Natural killer cell (primary cell): ENCODE measurements around the gene RALGPS1. TPM values are rescaled to one million over a fixed set of nuclear protein-coding genes. Genes with fewer than 3 reads are reported as not detected.

Experiments used
- ATAC-seq, 3 donors: fragments of 150-1000 bp in 2 of 3; fragments of 200-7000 bp in 1 of 3; cut with Tn5 transposase; 1 replicate in 1 of 3; 2 replicates in 2 of 3; pipeline ENCODE4 v1.10.0; 2021; ENCODE audit warnings: mild to moderate bottlenecking in 2 of 3, moderate library complexity in 2 of 3
- DNase-seq, 2 donors: peaks; one replicate each; pipeline versions ENCODE4 v3.0.0 to v3.0.0-alpha.2; 2013 to 2021; ENCODE audit warnings: mixed read lengths in 1 of 2
- H3K27ac ChIP-seq: one replicate; pipeline ENCODE4 v1.5.1; 2013; ENCODE audit warnings: mild to moderate bottlenecking, low read length
- H3K27me3 ChIP-seq: one replicate; pipeline ENCODE4 v1.6.1; 2013; ENCODE audit warnings: low read length; ENCODE audit not compliant: control insufficient read depth, insufficient read depth
- H3K36me3 ChIP-seq: one replicate; pipeline ENCODE4 v1.6.1; 2013; ENCODE audit warnings: low read length; ENCODE audit not compliant: control insufficient read depth, insufficient read depth
- H3K4me1 ChIP-seq: one replicate; pipeline ENCODE4 v1.6.1; 2013; ENCODE audit warnings: low read length; ENCODE audit not compliant: control insufficient read depth, insufficient read depth
- H3K4me3 ChIP-seq: one replicate; pipeline ENCODE4 v1.5.1; 2013; ENCODE audit warnings: low read length
- H3K9me3 ChIP-seq: one replicate; pipeline ENCODE4 v1.6.1; 2013; ENCODE audit warnings: low read length; ENCODE audit not compliant: control insufficient read depth, insufficient read depth
- H3K27ac Mint-ChIP-seq, 2 donors: one replicate each; pipeline ENCODE4 v1.8.0; 2022; ENCODE audit warnings: mild to moderate bottlenecking in 2 of 2, mixed read lengths in 2 of 2, moderate library complexity in 1 of 2
- H3K27me3 Mint-ChIP-seq, 2 donors: one replicate each; pipeline ENCODE4 v1.8.0; 2022; ENCODE audit warnings: low read depth in 2 of 2, mixed read lengths in 2 of 2
- H3K36me3 Mint-ChIP-seq: one replicate; pipeline ENCODE4 v1.8.0; 2022; ENCODE audit warnings: mixed read lengths
- H3K4me1 Mint-ChIP-seq, 2 donors: one replicate each; pipeline ENCODE4 v1.8.0; 2022; ENCODE audit warnings: mixed read lengths in 2 of 2
- H3K4me3 Mint-ChIP-seq: one replicate; pipeline ENCODE4 v1.8.0; 2022; ENCODE audit warnings: mild to moderate bottlenecking, moderate library complexity, mixed read lengths
- H3K9me3 Mint-ChIP-seq, 2 donors: one replicate each; pipeline ENCODE4 v1.8.0; 2022; ENCODE audit warnings: mixed read lengths in 2 of 2
- WGBS: methylation state at CpG from one replicate; pipeline ENCODE4 v1.1.7; 2013; ENCODE audit warnings: missing lambda C conversion rate; ENCODE audit not compliant: insufficient coverage; 5-methylcytosine and 5-hydroxymethylcytosine counted together
- intact Hi-C: fragments of 100-400 bp; cut with micrococcal nuclease; formaldehyde crosslinking; loops from one replicate; pipeline ENCODE4 v1.14.2; 2022
- total RNA-seq, 4 donors: library from RNA; stranded (reverse); fragments of 120-200 nt in 1 of 4; gene quantifications; one replicate each; pipeline versions ENCODE4 v1.2.3 to v1.2.4, GENCODE V29; 2013 to 2022
- TF ChIP-seq, protein P1 (sequence below): fragments of 200-600 bp; IDR thresholded peaks from one replicate; pipeline ENCODE4 v1.8.0; 2022; ENCODE audit warnings: antibody characterized with exemption

Gene RALGPS1
- total RNA-seq, 3 donors from 2014 or later (not counting 1 experiment from before 2014, with no cell fraction given): 11.9 to 21.2 (median 13.2) TPM

DNA sequence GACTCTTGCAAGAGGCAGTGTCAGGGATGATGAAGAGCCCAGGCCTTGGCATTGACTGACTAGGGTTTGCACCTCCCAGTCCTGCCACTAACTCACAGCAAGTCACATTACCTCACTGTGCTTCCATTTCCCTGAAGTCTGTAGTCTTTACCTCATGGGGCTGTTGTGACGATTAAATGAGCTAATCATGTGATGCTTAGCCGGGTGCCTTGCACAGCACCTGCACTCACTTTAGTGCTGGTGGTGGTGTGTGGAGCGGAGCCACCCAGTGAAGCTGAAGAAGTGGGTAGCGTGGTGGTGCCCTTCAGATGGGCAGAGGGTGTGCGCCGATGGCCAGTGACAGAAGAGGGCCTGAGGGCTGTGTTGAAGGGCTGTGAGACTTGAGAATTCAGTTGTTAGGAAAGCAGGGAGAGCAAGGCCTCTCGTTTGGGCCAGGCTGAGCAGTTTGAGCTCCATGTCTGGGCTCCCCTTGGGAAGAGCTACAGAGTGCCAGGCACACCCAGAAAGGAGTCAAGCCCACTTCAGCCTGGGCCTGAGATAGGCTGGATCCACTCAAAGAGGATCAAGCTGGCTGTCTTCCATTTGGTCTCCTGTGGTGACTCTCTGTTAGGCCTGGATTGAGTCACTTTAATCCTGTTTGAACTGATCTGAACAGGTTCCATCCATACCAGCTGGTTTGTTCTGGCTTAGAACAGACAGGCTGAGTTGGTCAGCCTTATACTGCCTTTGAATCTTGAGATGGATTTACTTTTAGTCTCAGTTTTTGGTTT is 42.5 kb downstream of the RALGPS1 start:
- H3K36me3 ChIP-seq: no peaks in the 10 kb centered on the region
- WGBS: 89% methylated on average over 7 of the region's 7 CpGs
- no peaks in the 10 kb centered on the region for H3K4me1 Mint-ChIP-seq

DNA sequence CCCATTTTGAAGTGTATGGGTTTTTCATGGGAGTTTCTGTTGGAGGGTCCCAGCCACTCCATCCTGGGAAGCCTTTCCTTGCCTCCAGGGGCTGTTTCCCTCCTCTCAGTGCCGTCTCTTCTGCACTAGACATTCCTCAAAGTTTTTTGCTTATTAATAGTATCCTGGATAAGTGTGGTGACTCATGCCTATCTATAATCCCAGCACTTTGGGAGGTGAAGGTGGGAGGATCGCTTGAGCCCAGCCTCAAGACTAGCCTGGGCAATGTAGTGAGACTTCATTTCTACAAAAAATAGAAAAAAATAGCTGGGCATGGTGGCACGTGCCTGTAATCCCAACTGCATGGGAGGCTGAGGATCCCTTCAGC is 43.1 kb downstream of the RALGPS1 start:
- intact Hi-C loops: no loop called here
- DNase-seq (no peak), ATAC-seq (no peak)
- H3K9me3 ChIP-seq: no peaks in the 10 kb centered on the region
- no peak overlapping the region for H3K27ac ChIP-seq
- Mint-ChIP-seq H3K4me3 (no peak overlapping the region), H3K27me3 (peaks cover 0 to 6% of the 10 kb centered on the region in 2 donors), H3K9me3 (no peaks in the 10 kb centered on the region), H3K36me3 (no peaks in the 10 kb centered on the region), H3K27ac (no peak overlapping the region), H3K4me1 (no peaks in the 10 kb centered on the region)
- no peaks in the 10 kb centered on the region for H3K4me1 ChIP-seq
- no peaks in the 10 kb centered on the region for H3K36me3 ChIP-seq
- no peaks in the 10 kb centered on the region for H3K27me3 ChIP-seq
- no peak overlapping the region for H3K4me3 ChIP-seq
- TF ChIP-seq, protein P1, sequence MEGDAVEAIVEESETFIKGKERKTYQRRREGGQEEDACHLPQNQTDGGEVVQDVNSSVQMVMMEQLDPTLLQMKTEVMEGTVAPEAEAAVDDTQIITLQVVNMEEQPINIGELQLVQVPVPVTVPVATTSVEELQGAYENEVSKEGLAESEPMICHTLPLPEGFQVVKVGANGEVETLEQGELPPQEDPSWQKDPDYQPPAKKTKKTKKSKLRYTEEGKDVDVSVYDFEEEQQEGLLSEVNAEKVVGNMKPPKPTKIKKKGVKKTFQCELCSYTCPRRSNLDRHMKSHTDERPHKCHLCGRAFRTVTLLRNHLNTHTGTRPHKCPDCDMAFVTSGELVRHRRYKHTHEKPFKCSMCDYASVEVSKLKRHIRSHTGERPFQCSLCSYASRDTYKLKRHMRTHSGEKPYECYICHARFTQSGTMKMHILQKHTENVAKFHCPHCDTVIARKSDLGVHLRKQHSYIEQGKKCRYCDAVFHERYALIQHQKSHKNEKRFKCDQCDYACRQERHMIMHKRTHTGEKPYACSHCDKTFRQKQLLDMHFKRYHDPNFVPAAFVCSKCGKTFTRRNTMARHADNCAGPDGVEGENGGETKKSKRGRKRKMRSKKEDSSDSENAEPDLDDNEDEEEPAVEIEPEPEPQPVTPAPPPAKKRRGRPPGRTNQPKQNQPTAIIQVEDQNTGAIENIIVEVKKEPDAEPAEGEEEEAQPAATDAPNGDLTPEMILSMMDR: no peak
- 88% methylated on average over 1 of the region's 3 CpGs for WGBS

More for the DNA sequence above, 42.5 kb downstream of the RALGPS1 start:
- H3K27me3 ChIP-seq: no peaks in the 10 kb centered on the region
- no peak for DNase-seq
- H3K9me3 Mint-ChIP-seq: no peaks in the 10 kb centered on the region
- H3K27me3 Mint-ChIP-seq: peaks cover 0 to 9% of the 10 kb centered on the region in 2 donors
- H3K4me3 Mint-ChIP-seq: no peak overlapping the region
- TF ChIP-seq, protein P1: no peak
- intact Hi-C loops: no loop called here
- H3K27ac ChIP-seq: no peak overlapping the region
- no peak for ATAC-seq
- no peaks in the 10 kb centered on the region for H3K4me1 ChIP-seq
- no peaks in the 10 kb centered on the region for H3K9me3 ChIP-seq
- no peaks in the 10 kb centered on the region for H3K36me3 Mint-ChIP-seq
- no peak overlapping the region for H3K27ac Mint-ChIP-seq
- no peak overlapping the region for H3K4me3 ChIP-seq

DNA sequence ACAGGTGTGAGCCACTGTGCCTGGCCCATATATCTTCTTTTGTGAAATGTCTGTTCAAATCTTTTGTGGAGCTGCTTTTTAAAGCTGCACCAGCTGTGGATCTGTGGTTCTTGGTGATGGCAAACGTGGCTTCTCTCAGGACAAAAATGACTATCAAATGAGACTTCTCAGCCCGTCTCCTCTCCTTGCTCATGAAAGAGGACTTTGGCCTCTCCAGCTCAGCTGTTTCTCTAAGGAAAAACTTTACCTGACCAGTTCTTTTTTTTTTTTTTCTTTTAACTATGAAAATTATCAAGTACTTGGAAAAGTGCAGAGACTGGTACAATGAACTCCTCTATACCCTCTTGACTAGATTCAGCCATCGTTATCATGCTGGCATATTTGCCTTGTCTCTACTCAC is 44.8 kb downstream of the RALGPS1 start:
- DNase-seq (no peak), ATAC-seq (no peak)
- Histone ChIP-seq H3K4me3 (no peak overlapping the region), H3K36me3 (no peaks in the 10 kb centered on the region), H3K9me3 (no peaks in the 10 kb centered on the region), H3K27ac (no peak overlapping the region), H3K4me1 (no peaks in the 10 kb centered on the region), H3K27me3 (no peaks in the 10 kb centered on the region)
- TF ChIP-seq, protein P1: no peak
- H3K9me3 Mint-ChIP-seq: no peaks in the 10 kb centered on the region
- no peak overlapping the region for H3K4me3 Mint-ChIP-seq
- no peaks in the 10 kb centered on the region for H3K36me3 Mint-ChIP-seq
- H3K27me3 Mint-ChIP-seq: peaks cover 0 to 6% of the 10 kb centered on the region in 2 donors
- WGBS: 80% methylated on average over 3 of the region's 3 CpGs
- no peaks in the 10 kb centered on the region for H3K4me1 Mint-ChIP-seq
- intact Hi-C loops: no loop called here
- no peak overlapping the region for H3K27ac Mint-ChIP-seq

DNA sequence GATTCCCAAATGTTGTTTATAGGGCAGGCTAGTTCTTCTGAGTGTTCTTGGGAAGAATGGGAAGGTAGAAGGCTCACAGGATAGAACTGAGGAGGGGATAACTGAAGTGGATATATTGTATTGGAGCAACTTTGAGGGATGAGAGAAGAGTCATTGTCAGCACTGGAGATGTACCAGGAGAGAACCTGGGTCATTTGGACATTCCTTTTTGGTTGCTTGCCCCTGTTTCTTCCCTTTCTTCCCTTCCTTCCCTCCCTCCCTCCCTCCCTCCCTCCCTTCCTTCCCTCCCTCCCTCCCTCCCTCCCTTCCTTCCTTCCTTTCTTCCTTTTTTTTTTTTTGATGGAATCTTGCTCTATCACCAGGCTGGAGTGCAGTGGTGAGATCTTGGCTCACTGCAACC is 45.3 kb downstream of the RALGPS1 start:
- H3K9me3 Mint-ChIP-seq: no peaks in the 10 kb centered on the region
- H3K36me3 Mint-ChIP-seq: no peaks in the 10 kb centered on the region
- H3K27me3 Mint-ChIP-seq: peaks cover 0 to 6% of the 10 kb centered on the region in 2 donors
- no peaks in the 10 kb centered on the region for H3K4me1 ChIP-seq
- no peak for DNase-seq
- no peak overlapping the region for H3K27ac ChIP-seq
- no peaks in the 10 kb centered on the region for H3K4me1 Mint-ChIP-seq
- H3K36me3 ChIP-seq: no peaks in the 10 kb centered on the region
- H3K27me3 ChIP-seq: no peaks in the 10 kb centered on the region
- intact Hi-C loops: no loop called here
- no peak overlapping the region for H3K4me3 Mint-ChIP-seq
- TF ChIP-seq, protein P1: no peak
- ATAC-seq: no peak
- no peaks in the 10 kb centered on the region for H3K9me3 ChIP-seq
- no peak overlapping the region for H3K4me3 ChIP-seq
- no peak overlapping the region for H3K27ac Mint-ChIP-seq
